HepG2 (cell line): ENCODE data around the gene LZTR1. TPM values are rescaled to one million over a fixed set of nuclear protein-coding genes. Genes with fewer than 3 reads are reported as not detected.

Source experiments
- ATF5 ChIP-seq: sonication (generic); formaldehyde crosslinking; IDR thresholded peaks from 2 replicates; pipeline ENCODE4 v1.4.0; 2020; ENCODE audit warnings: mild to moderate bottlenecking, low read depth, missing genetic modification reagents
- BCL6 ChIP-seq: IDR thresholded peaks from 2 replicates; pipeline ENCODE4 v1.6.1; 2016; ENCODE audit warnings: missing genetic modification reagents, missing compliant biosample characterization
- BRCA1 ChIP-seq: sonication (generic); formaldehyde crosslinking; IDR thresholded peaks from 2 replicates; pipeline ENCODE4 v1.4.0; 2020; ENCODE audit warnings: missing genetic modification reagents
- BRD4 ChIP-seq: sonication (generic); formaldehyde crosslinking; IDR thresholded peaks from 2 replicates; pipeline ENCODE4 v1.4.0; 2020; ENCODE audit warnings: missing genetic modification reagents
- ETV5 ChIP-seq: IDR thresholded peaks from 2 replicates; pipeline ENCODE4 v1.6.1; 2018; ENCODE audit warnings: missing biosample characterization, missing genetic modification reagents, inconsistent platforms, borderline replicate concordance
- HNF4G ChIP-seq, 2 experiments: sonication (generic) in 1 of 2; formaldehyde crosslinking in 1 of 2; IDR thresholded peaks; 2 replicates each; pipeline versions ENCODE4 v1.4.0 to v1.6.1; 2011 to 2020; ENCODE audit warnings: borderline replicate concordance in 2 of 2, low read depth in 2 of 2, mild to moderate bottlenecking in 2 of 2, low read length in 1 of 2, missing genetic modification reagents in 1 of 2, moderate library complexity in 1 of 2
- NFE2L1 ChIP-seq: sonication (generic); formaldehyde crosslinking; IDR thresholded peaks from 2 replicates; pipeline ENCODE4 v1.4.0; 2020; ENCODE audit warnings: missing genetic modification reagents, mild to moderate bottlenecking, borderline replicate concordance
- POLR2A ChIP-seq, 2 experiments: IDR thresholded peaks; 2 replicates each; pipeline ENCODE4 v1.6.1; 2011; ENCODE audit warnings: low read depth in 2 of 2, low read length in 2 of 2, mild to moderate bottlenecking in 1 of 2, moderate library complexity in 1 of 2; ENCODE audit not compliant: insufficient read depth in 1 of 2
- SMAD1 ChIP-seq: sonication (generic); formaldehyde crosslinking; IDR thresholded peaks from 2 replicates; pipeline ENCODE4 v1.4.0; 2020; ENCODE audit warnings: missing genetic modification reagents, low read depth, mild to moderate bottlenecking, borderline replicate concordance
- SMARCE1 ChIP-seq: fragments of 450-650 bp; IDR thresholded peaks from 2 replicates; pipeline ENCODE4 v1.6.1; 2017; ENCODE audit warnings: borderline replicate concordance
- TAF15 ChIP-seq: fragments of 200-400 bp; formaldehyde crosslinking; IDR thresholded peaks from one replicate; pipeline ENCODE4 v1.6.1; 2018; ENCODE audit warnings: mild to moderate bottlenecking, low read depth, low read length; ENCODE audit not compliant: poor library complexity, severe bottlenecking
- TEF ChIP-seq: sonication (generic); formaldehyde crosslinking; IDR thresholded peaks from 2 replicates; pipeline ENCODE4 v1.5.0; 2020; ENCODE audit warnings: missing genetic modification reagents
- ZFP82 ChIP-seq: sonication (generic); formaldehyde crosslinking; IDR thresholded peaks from 2 replicates; pipeline ENCODE4 v1.5.1; 2020; ENCODE audit warnings: mild to moderate bottlenecking, missing genetic modification reagents, borderline replicate concordance
- ZNF318 ChIP-seq: sonication (generic); formaldehyde crosslinking; IDR thresholded peaks from 2 replicates; pipeline ENCODE4 v1.4.0; 2020; ENCODE audit warnings: mild to moderate bottlenecking, missing genetic modification reagents
- ZNF335 ChIP-seq: sonication (generic); formaldehyde crosslinking; IDR thresholded peaks from 2 replicates; pipeline ENCODE4 v1.4.0; 2020; ENCODE audit warnings: missing genetic modification reagents
- ZNF597 ChIP-seq: sonication (generic); formaldehyde crosslinking; IDR thresholded peaks from 2 replicates; pipeline ENCODE4 v1.5.0; 2020; ENCODE audit warnings: missing genetic modification reagents
- ZNF724P ChIP-seq: sonication (generic); formaldehyde crosslinking; IDR thresholded peaks from 2 replicates; pipeline ENCODE4 v1.8.0; 2022; ENCODE audit warnings: missing genetic modification reagents, borderline replicate concordance
- ZNF782 ChIP-seq: sonication (generic); formaldehyde crosslinking; IDR thresholded peaks from 2 replicates; pipeline ENCODE4 v1.4.0; 2020; ENCODE audit warnings: missing genetic modification reagents, mild to moderate bottlenecking, borderline replicate concordance
- ZZZ3 ChIP-seq: sonication (generic); formaldehyde crosslinking; IDR thresholded peaks from 2 replicates; pipeline ENCODE4 v1.4.0; 2020; ENCODE audit warnings: missing genetic modification reagents, mild to moderate bottlenecking, borderline replicate concordance
- polyA plus RNA-seq, 8 experiments: library from polyadenylated mRNA; depleted of rRNA in 3 of 8; stranded (reverse) in 7 of 8; unstranded in 1 of 8; fragments of >200 nt; fragmentation: Illumina TruSeq in 4 of 8; extraction: Trizol in 4 of 8; gene quantifications; 2 replicates each; pipeline versions ENCODE4 v1.2.1 to v1.2.3, GENCODE V29; 2011 to 2016; ENCODE audit warnings: low read depth in 4 of 8, missing spikeins in 1 of 8, mixed read lengths in 1 of 8; ENCODE audit not compliant: insufficient read depth in 1 of 8
- total RNA-seq, 5 experiments: library from RNA; depleted of rRNA; stranded (reverse); fragments of >200 nt; fragmentation: Illumina TruSeq; extraction: Trizol; gene quantifications; 2 replicates each; pipeline ENCODE4 v1.2.3, GENCODE V29; 2016; ENCODE audit warnings: low read depth in 1 of 5

LZTR1 gene
- total and polyA plus RNA-seq, 2 of the 13 experiments (the other 11 are each of a cell fraction or from before 2014, with no cell fraction given), result 21.8 to 22.4 TPM

GRCh38 chr22:20957102-20957682 is 24.9 kb upstream of the LZTR1 start (continued):
- TF ChIP-seq ZNF597, result no peak
- no peak for TF ChIP-seq ZNF335
- 0 out of 2 replicates have a peak, but pooled peaks have one; percentile 72 for TF ChIP-seq ATF5 (CRISPR knock-in tag)
- no peak for TF ChIP-seq SMAD1 (CRISPR knock-in tag)
- TF ChIP-seq ZFP82 (CRISPR knock-in tag), result no peak
- TF ChIP-seq TAF15, result peak; percentile 75
- no peak for TF ChIP-seq ZNF782
- no peak for TF ChIP-seq HNF4G (IDR thresholded peaks at IDR 0.05; ENCODE audit: borderline replicate concordance, low read depth, low read length)
- TF ChIP-seq HNF4G (CRISPR knock-in tag; IDR thresholded peaks at IDR 0.05; ENCODE audit: borderline replicate concordance, low read depth), result no peak
- no peak for TF ChIP-seq ZZZ3
- TF ChIP-seq NFE2L1 (CRISPR knock-in tag), result no peak
- TF ChIP-seq ZNF724P (CRISPR knock-in tag), result peak; percentile 80; the same call in 1 of the 2 replicates
- no peak for TF ChIP-seq TEF (CRISPR knock-in tag)
- no peak for TF ChIP-seq POLR2A (IDR thresholded peaks at IDR 0.05; ENCODE audit: insufficient read depth in 1 of 2, low read depth in 2 of 2, low read length in 2 of 2)
- 0 out of 2 replicates have a peak, but pooled peaks have one; percentile 10 for TF ChIP-seq ETV5
- TF ChIP-seq BRCA1 (CRISPR knock-in tag), result peak; percentile 28; the same call in 1 of the 2 replicates
- TF ChIP-seq BRD4, result peak; percentile 53; the same call in 1 of the 2 replicates
- no peak for TF ChIP-seq BCL6
- no peak for TF ChIP-seq SMARCE1
- no peak for TF ChIP-seq ZNF318 (CRISPR knock-in tag)
